Gastrocnemius medialis (tissue), 4 donors: ENCODE results near the gene GRK1. TPM values are rescaled to one million over a fixed set of nuclear protein-coding genes. Genes with fewer than 3 reads are reported as not detected.

Experiments
- ATAC-seq, 2 donors: fragments of 150-250 bp; one replicate each; pipeline ENCODE4 v1.9.1; 2016
- DNase-seq, 2 donors: peaks; one replicate each; pipeline ENCODE4 v3.0.0-alpha.2; 2019
- H3K27ac ChIP-seq, 4 donors: fragments of 200-600 bp; sonication (generic); 1 replicate in 1 of 4; 2 replicates in 3 of 4; pipeline ENCODE4 v1.5.1; 2016 to 2018; ENCODE audit warnings: mild to moderate bottlenecking in 2 of 4, moderate library complexity in 1 of 4
- H3K27me3 ChIP-seq, 3 donors: fragments of 200-600 bp; sonication (generic) in 2 of 3; 1 replicate in 1 of 3; 2 replicates in 2 of 3; pipeline versions ENCODE4 v1.5.1 to v1.6.0; 2016 to 2019; ENCODE audit warnings: mild to moderate bottlenecking in 1 of 3, moderate library complexity in 1 of 3
- H3K36me3 ChIP-seq, 2 donors: fragments of 200-600 bp; sonication (generic) in 1 of 2; one replicate each; pipeline ENCODE4 v1.5.1; 2017 to 2018
- H3K4me1 ChIP-seq, 2 donors: fragments of 200-600 bp; sonication (generic) in 1 of 2; one replicate each; pipeline ENCODE4 v1.5.1; 2016 to 2017; ENCODE audit warnings: mild to moderate bottlenecking in 2 of 2
- H3K4me3 ChIP-seq, 4 donors: fragments of 200-600 bp; sonication (generic) in 3 of 4; 1 replicate in 1 of 4; 2 replicates in 3 of 4; pipeline ENCODE4 v1.5.1; 2016 to 2019; ENCODE audit warnings: mild to moderate bottlenecking in 2 of 4
- H3K9me3 ChIP-seq, 3 donors: fragments of 200-600 bp; sonication (generic) in 2 of 3; 1 replicate in 1 of 3; 2 replicates in 2 of 3; pipeline ENCODE4 v1.5.1; 2016 to 2019
- POLR2A ChIP-seq, 2 donors: fragments of 450-650 bp; IDR thresholded peaks; one replicate each; pipeline ENCODE4 v1.6.1; 2017; ENCODE audit warnings: antibody characterized with exemption in 2 of 2, mild to moderate bottlenecking in 2 of 2, moderate library complexity in 2 of 2
- in situ Hi-C, 4 donors: fragments of 200-750 bp; cut with MboI; loops; one replicate each; pipeline versions ENCODE4 v1.15.0 to v1.8.0; 2017; ENCODE audit warnings: low sequenced_read_pairs in 4 of 4
- intact Hi-C: fragments of 100-400 bp; cut with DNase I; formaldehyde crosslinking; loops from one replicate; pipeline ENCODE4 v1.15.1; 2023; ENCODE audit warnings: low total_unique reads
- total RNA-seq, 4 donors: library from RNA; depleted of rRNA; stranded (reverse); fragments of >200 nt; gene quantifications; one replicate each; pipeline versions ENCODE4 v1.1.0 to v1.2.3, GENCODE V29; 2016
- TF ChIP-seq, protein P1 (sequence below), 5 experiments: fragments of 450-650 bp in 3 of 5; fragments of 200-600 bp in 2 of 5; sonication (generic) in 2 of 5; IDR thresholded peaks in 4 of 5; conservative IDR thresholded peaks in 1 of 5; 1 replicate in 4 of 5; 2 replicates in 1 of 5; pipeline ENCODE4 v1.5.1; 2016 to 2019; ENCODE audit warnings: antibody characterized with exemption in 5 of 5, mild to moderate bottlenecking in 3 of 5, moderate library complexity in 3 of 5

GRK1 gene
- total RNA-seq, 4 donors from 2014 or later: 0.10 TPM; not detected in 3

DNA sequence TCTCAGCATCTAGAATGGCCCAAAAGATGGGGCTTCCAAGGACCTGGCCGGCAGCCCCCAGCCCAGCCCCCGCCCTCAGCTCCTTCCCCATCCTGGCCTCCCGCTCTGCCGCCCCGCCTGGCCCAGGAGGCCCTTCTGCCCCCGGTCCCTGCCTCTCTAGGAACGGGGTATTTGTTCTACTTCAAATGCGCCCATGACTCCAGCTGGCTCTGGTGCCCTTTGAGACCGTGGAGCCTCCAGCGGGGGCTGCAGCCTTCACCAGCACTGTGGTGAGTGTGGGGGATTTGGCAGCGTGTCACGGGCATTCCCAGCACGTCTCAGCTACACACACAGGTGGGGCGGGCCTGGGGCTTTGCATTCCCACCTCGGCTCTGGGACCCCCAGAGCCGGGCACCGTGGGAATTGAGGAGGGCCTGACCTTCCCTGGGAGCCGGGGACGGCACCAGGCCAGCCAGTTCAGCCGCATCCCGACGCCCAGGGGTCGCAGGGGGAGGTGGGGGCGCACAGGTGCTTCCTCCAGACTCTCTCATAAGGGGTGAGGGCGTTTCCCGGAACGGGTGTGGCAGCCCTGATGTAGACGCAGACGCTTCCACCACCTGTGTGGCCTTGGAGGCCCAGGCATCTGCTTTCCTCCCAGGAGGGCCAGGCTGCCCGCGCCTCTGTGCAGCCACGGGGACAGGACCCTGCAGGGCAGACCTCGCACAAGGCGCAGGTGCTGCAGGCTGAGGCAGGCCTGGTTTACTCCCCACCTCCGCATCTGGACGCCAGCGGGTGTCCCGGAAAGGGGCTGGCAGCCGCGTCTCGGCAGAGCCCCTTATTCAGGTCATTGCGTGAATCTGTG lies 10.0 kb upstream of the GRK1 start:
- no peak overlapping the region for H3K4me3 ChIP-seq
- intact Hi-C loops (no loop called here), in situ Hi-C loops (no loop called here)
- ATAC-seq (no peak), DNase-seq (peak in 1 of 2 donors; percentile 8)
- no peak overlapping the region for H3K27ac ChIP-seq
- TF ChIP-seq, protein P1, sequence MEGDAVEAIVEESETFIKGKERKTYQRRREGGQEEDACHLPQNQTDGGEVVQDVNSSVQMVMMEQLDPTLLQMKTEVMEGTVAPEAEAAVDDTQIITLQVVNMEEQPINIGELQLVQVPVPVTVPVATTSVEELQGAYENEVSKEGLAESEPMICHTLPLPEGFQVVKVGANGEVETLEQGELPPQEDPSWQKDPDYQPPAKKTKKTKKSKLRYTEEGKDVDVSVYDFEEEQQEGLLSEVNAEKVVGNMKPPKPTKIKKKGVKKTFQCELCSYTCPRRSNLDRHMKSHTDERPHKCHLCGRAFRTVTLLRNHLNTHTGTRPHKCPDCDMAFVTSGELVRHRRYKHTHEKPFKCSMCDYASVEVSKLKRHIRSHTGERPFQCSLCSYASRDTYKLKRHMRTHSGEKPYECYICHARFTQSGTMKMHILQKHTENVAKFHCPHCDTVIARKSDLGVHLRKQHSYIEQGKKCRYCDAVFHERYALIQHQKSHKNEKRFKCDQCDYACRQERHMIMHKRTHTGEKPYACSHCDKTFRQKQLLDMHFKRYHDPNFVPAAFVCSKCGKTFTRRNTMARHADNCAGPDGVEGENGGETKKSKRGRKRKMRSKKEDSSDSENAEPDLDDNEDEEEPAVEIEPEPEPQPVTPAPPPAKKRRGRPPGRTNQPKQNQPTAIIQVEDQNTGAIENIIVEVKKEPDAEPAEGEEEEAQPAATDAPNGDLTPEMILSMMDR (IDR thresholded peaks at IDR 0.05 in 4 of 5, conservative IDR thresholded peaks at IDR 0.05 in 1 of 5): no peak
- TF ChIP-seq POLR2A (IDR thresholded peaks at IDR 0.05): no peak
- H3K36me3 ChIP-seq: no peaks in the 10 kb centered on the region
- no peaks in the 10 kb centered on the region for H3K4me1 ChIP-seq
- H3K27me3 ChIP-seq: no peaks in the 10 kb centered on the region
- peaks cover 0 to 3% (median 0%) of the 10 kb centered on the region in 3 donors for H3K9me3 ChIP-seq

- Histone ChIP-seq H3K4me1 (no peaks in the 10 kb centered on the region), H3K4me3 (no peak within 1 kb of the TSS), H3K27me3 (peaks cover 0 to 2% (median 0%) of the 10 kb centered on the region in 3 donors), H3K27ac (no peak within 1 kb of the TSS), H3K9me3 (peaks cover 0 to 3% (median 0%) of the 10 kb centered on the region in 3 donors), H3K36me3 (no peaks in the 10 kb centered on the region)
- TF ChIP-seq, protein P1 (IDR thresholded peaks at IDR 0.05 in 4 of 5, conservative IDR thresholded peaks at IDR 0.05 in 1 of 5): no peak
- no peak for TF ChIP-seq POLR2A (IDR thresholded peaks at IDR 0.05)
- ATAC-seq: no peak
- intact Hi-C loops (no loop called here), in situ Hi-C loops (no loop called here)
- peak in 1 of 2 donors; percentile 8 for DNase-seq
Measured at GRCh38 chr13:113657851-113658741, 8.9 kb upstream of the GRK1 start, which contains the start of gene ATP4B. ATP4B (minus strand) TSS chr13:113658198; CDS start chr13:113658144, 54 bp downstream.

DNA sequence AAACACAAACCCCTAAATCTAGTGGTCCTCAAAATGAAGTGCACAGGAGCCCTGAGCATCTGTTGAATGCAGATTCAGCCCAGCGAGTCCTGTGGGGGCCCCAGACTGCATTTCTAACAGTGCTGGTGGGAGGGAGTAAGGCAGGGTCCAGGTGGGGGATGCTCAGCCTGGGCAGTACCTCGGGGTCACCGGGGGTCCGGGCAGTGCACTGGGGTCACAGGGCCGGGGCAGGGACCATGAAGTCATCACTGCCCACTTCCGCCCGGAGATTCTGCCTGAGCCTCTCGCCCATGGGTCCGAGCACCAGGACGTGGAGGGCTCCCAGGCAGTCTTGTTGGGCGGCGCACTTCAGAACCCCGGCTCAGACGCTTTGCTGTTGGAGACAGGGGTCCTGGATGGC lies 8.2 kb upstream of the GRK1 start:
- H3K36me3 ChIP-seq: no peaks in the 10 kb centered on the region
- ATAC-seq: no peak
- peaks cover 0 to 2% (median 0%) of the 10 kb centered on the region in 3 donors for H3K27me3 ChIP-seq
- intact Hi-C loops (no loop called here), in situ Hi-C loops (no loop called here)
- H3K9me3 ChIP-seq: peaks cover 0 to 3% (median 0%) of the 10 kb centered on the region in 3 donors
- no peaks in the 10 kb centered on the region for H3K4me1 ChIP-seq
- no peak overlapping the region for H3K27ac ChIP-seq
- DNase-seq: peak in 1 of 2 donors; percentile 1
- TF ChIP-seq POLR2A (IDR thresholded peaks at IDR 0.05): no peak
- TF ChIP-seq, protein P1 (IDR thresholded peaks at IDR 0.05 in 4 of 5, conservative IDR thresholded peaks at IDR 0.05 in 1 of 5): no peak
- no peak overlapping the region for H3K4me3 ChIP-seq

DNA sequence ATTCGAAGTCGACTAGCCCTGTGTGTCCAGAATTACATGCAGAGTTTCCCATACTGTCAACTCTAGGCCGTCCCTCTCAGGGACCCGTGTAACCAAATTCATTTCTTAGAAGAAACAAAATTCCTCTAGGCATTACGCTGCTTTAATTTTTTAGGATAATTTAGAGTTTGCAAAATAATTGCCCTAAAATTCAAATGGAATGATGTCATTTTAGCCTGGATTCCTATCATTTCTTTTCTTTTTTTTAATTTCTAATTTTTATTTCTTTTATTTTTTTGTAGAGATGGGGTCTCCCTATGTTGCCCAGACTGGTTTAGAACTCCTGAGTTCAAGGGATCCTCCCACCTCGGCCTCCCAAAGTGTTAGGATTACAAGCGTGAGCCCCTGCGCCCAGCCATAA lies 7.7 kb upstream of the GRK1 start:
- no peak for TF ChIP-seq POLR2A (IDR thresholded peaks at IDR 0.05)
- TF ChIP-seq, protein P1 (IDR thresholded peaks at IDR 0.05 in 4 of 5, conservative IDR thresholded peaks at IDR 0.05 in 1 of 5): no peak
- in situ Hi-C loops (no loop called here), intact Hi-C loops (no loop called here)
- DNase-seq: no peak
- Histone ChIP-seq H3K27me3 (peaks cover 0 to 2% (median 2%) of the 10 kb centered on the region in 3 donors), H3K36me3 (no peaks in the 10 kb centered on the region), H3K4me3 (no peak overlapping the region), H3K9me3 (peaks cover 0 to 3% (median 0%) of the 10 kb centered on the region in 3 donors), H3K4me1 (no peaks in the 10 kb centered on the region), H3K27ac (no peak overlapping the region)
- ATAC-seq: no peak
